GM18508 (cell line): ENCODE data around the gene PAGE2.
"Not testable (repeated sequence)": the region's sequence is repeated elsewhere in the genome, so short reads cannot be mapped to it uniquely, and the experiment has no call there.

Source experiments
- ATAC-seq: cut with Tn5 transposase; IDR thresholded peaks from one replicate; pipeline ENCODE4 v1.9.1; 2021; ENCODE audit warnings: moderate number of reproducible peaks; ENCODE audit not compliant: insufficient read depth, unreplicated experiment

Gene PAGE2

DNA sequence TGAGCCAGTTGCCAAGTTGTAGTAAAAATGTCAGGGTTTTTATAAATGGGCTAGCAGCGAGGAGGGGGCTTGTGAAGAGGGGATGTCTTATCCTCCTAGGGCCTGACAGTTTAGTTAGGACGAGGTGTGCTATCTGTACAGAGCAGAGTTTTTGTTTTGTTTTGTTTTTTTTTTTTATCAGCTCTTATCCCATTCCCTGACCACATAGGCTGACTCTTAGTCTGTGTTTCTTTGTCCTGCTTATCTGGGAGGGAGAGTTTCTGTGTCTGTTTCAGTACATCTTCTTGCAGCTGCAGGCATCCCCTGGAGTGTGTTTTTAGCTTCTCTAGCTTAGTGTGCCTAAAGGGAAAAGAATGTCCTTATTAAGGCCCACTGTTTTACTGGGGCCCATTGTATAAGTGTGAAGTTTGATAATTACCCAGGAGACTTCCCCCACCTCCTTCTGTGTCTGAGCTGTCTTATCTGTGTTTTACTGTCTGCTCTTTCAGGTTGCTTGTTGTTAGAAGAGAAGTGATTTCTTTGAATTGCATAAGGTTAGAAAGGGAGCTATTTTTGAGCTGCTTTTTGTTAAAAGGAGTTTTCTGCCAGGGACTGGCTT lies 32.0 kb downstream of the PAGE2 start:
- ATAC-seq, result no peak

- ATAC-seq, result no peak
These were observed 35.1 kb downstream of the PAGE2 start for GRCh38 chrX:55123900-55124299.

GRCh38 chrX:55127692-55128091 lies 38.9 kb downstream of the PAGE2 start:
- ATAC-seq, result no peak

- no peak for ATAC-seq
These were observed 40.5 kb downstream of the PAGE2 start for GRCh38 chrX:55129361-55129760.

DNA sequence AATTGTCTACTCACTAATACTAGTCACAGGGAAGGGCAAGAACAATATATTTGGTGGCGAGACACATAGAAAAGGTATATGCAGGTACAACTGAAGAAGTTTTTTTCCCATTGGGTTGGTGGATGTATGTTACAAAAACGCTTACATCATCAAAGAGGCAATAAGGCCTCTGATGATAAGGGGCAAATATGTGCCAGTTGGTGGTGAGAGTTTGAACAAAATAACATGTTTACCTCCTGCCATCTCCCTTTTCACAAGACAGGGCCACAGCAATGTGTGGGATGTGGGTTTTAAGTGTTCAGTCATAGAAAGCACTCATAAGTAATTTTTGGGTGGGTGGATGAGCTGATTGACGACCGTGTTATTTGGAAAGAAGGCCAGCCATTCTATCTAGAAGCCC lies 41.7 kb downstream of the PAGE2 start:
- ATAC-seq, result no peak

GRCh38 chrX:55132416-55132815 lies 43.6 kb downstream of the PAGE2 start:
- ATAC-seq, result no peak

DNA sequence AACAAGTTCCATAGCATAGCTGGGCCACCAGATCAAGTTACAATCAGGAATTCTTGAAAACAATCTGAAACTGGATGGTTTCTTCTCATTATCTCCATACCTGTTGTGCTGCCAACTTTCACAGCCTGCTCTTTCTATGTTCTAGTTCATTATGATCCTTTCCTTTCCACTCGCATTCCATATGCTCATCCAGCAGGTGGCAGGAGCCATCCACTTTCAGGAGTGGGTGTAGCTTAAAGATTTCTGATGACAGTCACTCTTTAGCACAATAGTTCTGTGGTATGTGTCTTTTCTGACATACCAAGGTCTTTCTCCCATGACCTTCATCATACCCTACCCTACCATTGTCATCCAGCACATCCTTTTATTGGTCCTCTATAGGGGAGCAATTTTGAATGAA lies 46.4 kb downstream of the PAGE2 start:
- ATAC-seq, result no peak

DNA sequence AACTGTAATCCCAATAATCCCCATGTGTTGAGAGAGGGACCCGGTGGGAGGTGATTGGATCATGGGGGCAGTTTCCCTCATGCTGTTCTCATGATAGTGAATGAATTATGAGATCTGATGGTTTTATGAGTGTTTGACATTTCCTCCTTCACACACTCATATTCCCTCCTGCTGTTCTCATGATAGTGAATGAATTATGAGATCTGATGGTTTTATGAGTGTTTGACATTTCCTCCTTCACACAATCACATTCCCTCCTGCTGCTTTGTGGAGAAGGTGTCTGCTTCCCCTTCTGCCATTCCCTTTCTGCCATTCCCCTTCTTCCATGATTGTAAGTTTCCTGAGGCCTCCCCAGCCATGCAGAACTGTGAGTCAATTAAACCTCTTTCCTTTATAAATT lies 52.0 kb downstream of the PAGE2 start:
- ATAC-seq, result not testable (repeated sequence)
